HepG2 (cell line): ENCODE measurements around the gene ABCC3. TPM values are rescaled to one million over a fixed set of nuclear protein-coding genes. Genes with fewer than 3 reads are reported as not detected.

Source experiments
- AKAP8 ChIP-seq: sonication (generic); formaldehyde crosslinking; IDR thresholded peaks from 2 replicates; pipeline ENCODE4 v1.5.1; 2020; ENCODE audit warnings: mild to moderate bottlenecking, missing genetic modification reagents
- CBX2 ChIP-seq, 2 experiments: fragments of 200-600 bp in 1 of 2; sonication (generic); formaldehyde crosslinking in 1 of 2; IDR thresholded peaks; 2 replicates each; pipeline versions ENCODE4 v1.7.0 to v1.8.1; 2018 to 2022; ENCODE audit warnings: low read depth in 2 of 2, low read length in 1 of 2, mild to moderate bottlenecking in 1 of 2, missing genetic modification reagents in 1 of 2
- KAT7 ChIP-seq: IDR thresholded peaks from 2 replicates; pipeline ENCODE4 v1.6.1; 2018; ENCODE audit warnings: borderline replicate concordance, missing compliant biosample characterization
- MIER3 ChIP-seq: IDR thresholded peaks from 2 replicates; pipeline ENCODE4 v1.6.1; 2016; ENCODE audit warnings: missing compliant biosample characterization, borderline replicate concordance
- ZBTB21 ChIP-seq: sonication (generic); formaldehyde crosslinking; IDR thresholded peaks from 2 replicates; pipeline ENCODE4 v1.4.0; 2020; ENCODE audit warnings: missing genetic modification reagents
- ZMYM3 ChIP-seq: sonication (generic); formaldehyde crosslinking; IDR thresholded peaks from 2 replicates; pipeline ENCODE4 v1.5.1; 2020; ENCODE audit warnings: mild to moderate bottlenecking, missing genetic modification reagents
- ZMYM4 ChIP-seq: sonication (generic); formaldehyde crosslinking; IDR thresholded peaks from 2 replicates; pipeline ENCODE4 v1.8.1; 2023; ENCODE audit warnings: mild to moderate bottlenecking, missing genetic modification reagents
- ZNF136 ChIP-seq: sonication (generic); formaldehyde crosslinking; IDR thresholded peaks from 2 replicates; pipeline ENCODE4 v1.8.1; 2022; ENCODE audit warnings: low read depth, mild to moderate bottlenecking, moderate library complexity, missing genetic modification reagents
- ZNF225 ChIP-seq: sonication (generic); formaldehyde crosslinking; IDR thresholded peaks from 2 replicates; pipeline ENCODE4 v1.4.0; 2020; ENCODE audit warnings: mild to moderate bottlenecking, missing genetic modification reagents
- ZNF644 ChIP-seq: IDR thresholded peaks from 2 replicates; pipeline ENCODE4 v1.6.1; 2016; ENCODE audit warnings: low read depth
- ZNF782 ChIP-seq: sonication (generic); formaldehyde crosslinking; IDR thresholded peaks from 2 replicates; pipeline ENCODE4 v1.4.0; 2020; ENCODE audit warnings: missing genetic modification reagents, mild to moderate bottlenecking, borderline replicate concordance
- polyA plus RNA-seq, 8 experiments: library from polyadenylated mRNA; depleted of rRNA in 3 of 8; stranded (reverse) in 7 of 8; unstranded in 1 of 8; fragments of >200 nt; fragmentation: Illumina TruSeq in 4 of 8; extraction: Trizol in 4 of 8; gene quantifications; 2 replicates each; pipeline versions ENCODE4 v1.2.1 to v1.2.3, GENCODE V29; 2011 to 2016; ENCODE audit warnings: low read depth in 4 of 8, missing spikeins in 1 of 8, mixed read lengths in 1 of 8; ENCODE audit not compliant: insufficient read depth in 1 of 8
- total RNA-seq, 5 experiments: library from RNA; depleted of rRNA; stranded (reverse); fragments of >200 nt; fragmentation: Illumina TruSeq; extraction: Trizol; gene quantifications; 2 replicates each; pipeline ENCODE4 v1.2.3, GENCODE V29; 2016; ENCODE audit warnings: low read depth in 1 of 5
- TF ChIP-seq, protein P1 (sequence below): sonication (generic); formaldehyde crosslinking; IDR thresholded peaks from 2 replicates; pipeline ENCODE4 v1.4.0; 2020; ENCODE audit warnings: missing genetic modification reagents, mild to moderate bottlenecking, borderline replicate concordance
- TF ChIP-seq, protein P2 (sequence below): IDR thresholded peaks from 2 replicates; pipeline ENCODE4 v1.6.1; 2016; ENCODE audit warnings: missing genetic modification reagents, missing compliant biosample characterization
- TF ChIP-seq, protein P3 (sequence below): sonication (generic); formaldehyde crosslinking; IDR thresholded peaks from 2 replicates; pipeline ENCODE4 v1.8.1; 2023; ENCODE audit warnings: mild to moderate bottlenecking, moderate library complexity, missing genetic modification reagents
- TF ChIP-seq, protein P4 (sequence below): sonication (generic); formaldehyde crosslinking; IDR thresholded peaks from 2 replicates; pipeline ENCODE4 v1.8.1; 2023; ENCODE audit warnings: mild to moderate bottlenecking, inconsistent platforms, moderate library complexity, missing genetic modification reagents, borderline replicate concordance
- TF ChIP-seq, protein P5 (sequence below): IDR thresholded peaks from 2 replicates; pipeline ENCODE4 v1.6.1; 2016; ENCODE audit warnings: low read depth, missing genetic modification reagents, missing compliant biosample characterization
- TF ChIP-seq, protein P6 (sequence below): IDR thresholded peaks from 2 replicates; pipeline ENCODE4 v1.6.1; 2016; ENCODE audit warnings: missing compliant biosample characterization, missing genetic modification reagents, borderline replicate concordance

The ABCC3 gene
- total and polyA plus RNA-seq, 2 of the 13 experiments (the other 11 are each of a cell fraction or from before 2014, with no cell fraction given) = 25.2 to 50.7 TPM

DNA sequence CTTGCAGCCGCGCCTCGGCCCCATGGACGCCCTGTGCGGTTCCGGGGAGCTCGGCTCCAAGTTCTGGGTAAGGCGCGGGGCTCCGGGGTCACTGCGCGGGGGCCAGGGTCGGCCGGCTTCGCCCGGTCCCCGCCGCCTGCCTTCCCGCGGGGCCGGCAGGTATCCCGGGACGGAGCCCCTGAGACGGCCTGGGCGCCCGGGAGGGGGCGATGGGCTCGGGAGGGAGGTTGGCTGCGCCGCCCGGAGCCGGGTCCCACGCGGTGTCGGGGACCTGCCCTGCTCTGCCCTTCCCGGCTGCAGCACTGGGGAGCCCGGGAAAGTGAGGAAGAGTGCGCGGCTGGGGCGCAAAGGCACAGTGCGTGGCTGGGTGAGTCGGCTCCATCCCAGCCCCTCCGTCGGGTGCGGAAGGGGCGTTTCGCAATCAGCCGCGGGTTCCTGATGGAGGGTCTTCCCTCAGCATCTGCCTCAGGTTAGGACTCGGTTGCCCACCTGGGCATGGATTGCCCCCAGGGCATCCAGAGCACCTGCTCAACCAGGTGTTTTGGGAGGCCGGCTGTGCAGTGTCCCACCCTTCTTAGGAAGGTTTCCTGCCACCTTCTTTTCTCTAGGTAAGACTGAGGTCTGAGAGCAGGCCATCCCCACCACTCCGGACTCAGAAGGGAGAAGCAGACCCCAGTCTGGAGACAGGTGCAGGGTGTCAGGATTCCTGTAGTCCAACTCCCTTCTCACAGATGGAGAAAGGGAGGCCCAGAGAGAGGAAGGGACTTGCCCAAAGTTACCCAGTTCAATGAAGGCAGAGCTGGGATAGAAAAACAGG lies 442 bp downstream of the ABCC3 start (continued):
- TF ChIP-seq, protein P1, sequence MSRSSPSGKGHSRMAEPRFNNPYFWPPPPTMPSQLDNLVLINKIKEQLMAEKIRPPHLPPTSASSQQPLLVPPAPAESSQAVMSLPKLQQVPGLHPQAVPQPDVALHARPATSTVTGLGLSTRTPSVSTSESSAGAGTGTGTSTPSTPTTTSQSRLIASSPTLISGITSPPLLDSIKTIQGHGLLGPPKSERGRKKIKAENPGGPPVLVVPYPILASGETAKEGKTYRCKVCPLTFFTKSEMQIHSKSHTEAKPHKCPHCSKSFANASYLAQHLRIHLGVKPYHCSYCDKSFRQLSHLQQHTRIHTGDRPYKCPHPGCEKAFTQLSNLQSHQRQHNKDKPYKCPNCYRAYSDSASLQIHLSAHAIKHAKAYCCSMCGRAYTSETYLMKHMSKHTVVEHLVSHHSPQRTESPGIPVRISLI = 0 out of 2 replicates have a peak, but pooled peaks have one; percentile 31
- TF ChIP-seq, protein P2, sequence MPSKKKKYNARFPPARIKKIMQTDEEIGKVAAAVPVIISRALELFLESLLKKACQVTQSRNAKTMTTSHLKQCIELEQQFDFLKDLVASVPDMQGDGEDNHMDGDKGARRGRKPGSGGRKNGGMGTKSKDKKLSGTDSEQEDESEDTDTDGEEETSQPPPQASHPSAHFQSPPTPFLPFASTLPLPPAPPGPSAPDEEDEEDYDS (CRISPR knock-in tag) = no peak
- no peak for TF ChIP-seq ZNF644
- TF ChIP-seq, protein P3, sequence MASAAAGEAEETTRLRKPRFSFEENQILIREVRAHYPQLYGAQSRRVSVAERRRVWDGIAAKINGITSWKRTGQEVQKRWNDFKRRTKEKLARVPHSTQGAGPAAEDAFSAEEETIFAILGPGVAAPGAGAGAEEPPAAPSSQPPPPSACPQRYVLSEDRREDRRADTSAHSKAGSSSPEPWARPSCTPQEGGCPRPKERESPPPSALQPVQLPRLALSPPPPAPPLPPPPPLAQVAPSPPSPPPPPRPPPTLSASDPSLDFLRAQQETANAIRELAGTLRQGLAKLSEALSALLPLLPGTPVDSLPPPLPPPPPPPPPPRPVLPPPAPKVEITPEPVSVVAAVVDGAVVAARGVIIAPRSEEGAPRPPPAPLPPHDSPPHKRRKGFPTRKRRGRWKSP (CRISPR knock-in tag) = no peak
- no peak; the same call in 1 of the 2 replicates for TF ChIP-seq ZNF782 (CRISPR knock-in tag)
- TF ChIP-seq, protein P4, sequence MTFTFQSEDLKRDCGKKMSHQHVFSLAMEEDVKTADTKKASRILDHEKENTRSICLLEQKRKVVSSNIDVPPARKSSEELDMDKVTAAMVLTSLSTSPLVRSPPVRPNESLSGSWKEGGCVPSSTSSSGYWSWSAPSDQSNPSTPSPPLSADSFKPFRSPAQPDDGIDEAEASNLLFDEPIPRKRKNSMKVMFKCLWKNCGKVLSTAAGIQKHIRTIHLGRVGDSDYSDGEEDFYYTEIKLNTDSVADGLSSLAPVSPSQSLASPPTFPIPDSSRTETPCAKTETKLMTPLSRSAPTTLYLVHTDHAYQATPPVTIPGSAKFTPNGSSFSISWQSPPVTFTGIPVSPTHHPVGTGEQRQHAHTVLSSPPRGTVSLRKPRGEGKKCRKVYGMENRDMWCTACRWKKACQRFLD (CRISPR knock-in tag) = 0 out of 2 replicates have a peak, but pooled peaks have one; percentile 30
- no peak; the same call in 1 of the 2 replicates for TF ChIP-seq KAT7 (CRISPR knock-in tag)
- no peak for TF ChIP-seq ZNF136
- TF ChIP-seq CBX2 (IDR thresholded peaks at IDR 0.05; ENCODE audit: low read depth, low read length) = no peak
- TF ChIP-seq CBX2 (CRISPR knock-in tag; IDR thresholded peaks at IDR 0.05; ENCODE audit: low read depth) = no peak
- no peak for TF ChIP-seq ZMYM3 (CRISPR knock-in tag)
- no peak for TF ChIP-seq ZBTB21 (CRISPR knock-in tag)
- TF ChIP-seq ZMYM4 (CRISPR knock-in tag) = no peak
- TF ChIP-seq, protein P5, sequence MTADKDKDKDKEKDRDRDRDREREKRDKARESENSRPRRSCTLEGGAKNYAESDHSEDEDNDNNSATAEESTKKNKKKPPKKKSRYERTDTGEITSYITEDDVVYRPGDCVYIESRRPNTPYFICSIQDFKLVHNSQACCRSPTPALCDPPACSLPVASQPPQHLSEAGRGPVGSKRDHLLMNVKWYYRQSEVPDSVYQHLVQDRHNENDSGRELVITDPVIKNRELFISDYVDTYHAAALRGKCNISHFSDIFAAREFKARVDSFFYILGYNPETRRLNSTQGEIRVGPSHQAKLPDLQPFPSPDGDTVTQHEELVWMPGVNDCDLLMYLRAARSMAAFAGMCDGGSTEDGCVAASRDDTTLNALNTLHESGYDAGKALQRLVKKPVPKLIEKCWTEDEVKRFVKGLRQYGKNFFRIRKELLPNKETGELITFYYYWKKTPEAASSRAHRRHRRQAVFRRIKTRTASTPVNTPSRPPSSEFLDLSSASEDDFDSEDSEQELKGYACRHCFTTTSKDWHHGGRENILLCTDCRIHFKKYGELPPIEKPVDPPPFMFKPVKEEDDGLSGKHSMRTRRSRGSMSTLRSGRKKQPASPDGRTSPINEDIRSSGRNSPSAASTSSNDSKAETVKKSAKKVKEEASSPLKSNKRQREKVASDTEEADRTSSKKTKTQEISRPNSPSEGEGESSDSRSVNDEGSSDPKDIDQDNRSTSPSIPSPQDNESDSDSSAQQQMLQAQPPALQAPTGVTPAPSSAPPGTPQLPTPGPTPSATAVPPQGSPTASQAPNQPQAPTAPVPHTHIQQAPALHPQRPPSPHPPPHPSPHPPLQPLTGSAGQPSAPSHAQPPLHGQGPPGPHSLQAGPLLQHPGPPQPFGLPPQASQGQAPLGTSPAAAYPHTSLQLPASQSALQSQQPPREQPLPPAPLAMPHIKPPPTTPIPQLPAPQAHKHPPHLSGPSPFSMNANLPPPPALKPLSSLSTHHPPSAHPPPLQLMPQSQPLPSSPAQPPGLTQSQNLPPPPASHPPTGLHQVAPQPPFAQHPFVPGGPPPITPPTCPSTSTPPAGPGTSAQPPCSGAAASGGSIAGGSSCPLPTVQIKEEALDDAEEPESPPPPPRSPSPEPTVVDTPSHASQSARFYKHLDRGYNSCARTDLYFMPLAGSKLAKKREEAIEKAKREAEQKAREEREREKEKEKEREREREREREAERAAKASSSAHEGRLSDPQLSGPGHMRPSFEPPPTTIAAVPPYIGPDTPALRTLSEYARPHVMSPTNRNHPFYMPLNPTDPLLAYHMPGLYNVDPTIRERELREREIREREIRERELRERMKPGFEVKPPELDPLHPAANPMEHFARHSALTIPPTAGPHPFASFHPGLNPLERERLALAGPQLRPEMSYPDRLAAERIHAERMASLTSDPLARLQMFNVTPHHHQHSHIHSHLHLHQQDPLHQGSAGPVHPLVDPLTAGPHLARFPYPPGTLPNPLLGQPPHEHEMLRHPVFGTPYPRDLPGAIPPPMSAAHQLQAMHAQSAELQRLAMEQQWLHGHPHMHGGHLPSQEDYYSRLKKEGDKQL (CRISPR knock-in tag) = 0 out of 2 replicates have a peak, but pooled peaks have one; percentile 9
- TF ChIP-seq ZNF225 = no peak
- TF ChIP-seq MIER3 (CRISPR knock-in tag) = no peak
- TF ChIP-seq AKAP8 (CRISPR knock-in tag) = peak; percentile 48; the same call in 1 of the 2 replicates
- TF ChIP-seq, protein P6, sequence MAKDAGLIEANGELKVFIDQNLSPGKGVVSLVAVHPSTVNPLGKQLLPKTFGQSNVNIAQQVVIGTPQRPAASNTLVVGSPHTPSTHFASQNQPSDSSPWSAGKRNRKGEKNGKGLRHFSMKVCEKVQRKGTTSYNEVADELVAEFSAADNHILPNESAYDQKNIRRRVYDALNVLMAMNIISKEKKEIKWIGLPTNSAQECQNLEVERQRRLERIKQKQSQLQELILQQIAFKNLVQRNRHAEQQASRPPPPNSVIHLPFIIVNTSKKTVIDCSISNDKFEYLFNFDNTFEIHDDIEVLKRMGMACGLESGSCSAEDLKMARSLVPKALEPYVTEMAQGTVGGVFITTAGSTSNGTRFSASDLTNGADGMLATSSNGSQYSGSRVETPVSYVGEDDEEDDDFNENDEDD = peak; percentile 16; the same call in 1 of the 2 replicates
